ENCODE measurements around the gene PYGM.

Gene PYGM

GRCh38 chr11:64724863-64725532, 34.8 kb downstream of the PYGM start:
- no peak for TF ChIP-seq CTCF (IDR thresholded peaks at IDR 0.05; ENCODE audit: borderline replicate concordance, control extremely low read depth, extremely low read depth, insufficient read depth, missing control alignments)
- DNase-seq (ENCODE audit: low spot score) = no peak
- in situ Hi-C loops (cut with MboI; ENCODE audit: low sequenced_read_pairs, unreplicated experiment) = no loop called here

GRCh38 chr11:64723907-64724862, 35.6 kb downstream of the PYGM start:
- no peak for DNase-seq (ENCODE audit: low spot score)
- TF ChIP-seq CTCF (IDR thresholded peaks at IDR 0.05; ENCODE audit: borderline replicate concordance, control extremely low read depth, extremely low read depth, insufficient read depth, missing control alignments) = no peak
- in situ Hi-C loops (cut with MboI; ENCODE audit: low sequenced_read_pairs, unreplicated experiment) = no loop called here

GRCh38 chr11:64723117-64723906, 36.5 kb downstream of the PYGM start, which contains the start of gene NRXN2:
NRXN2 (minus strand) TSS chr11:64723197; CDS start chr11:64713699, 9,498 bp downstream.
- in situ Hi-C loops (cut with MboI; ENCODE audit: low sequenced_read_pairs, unreplicated experiment) = no loop called here
- TF ChIP-seq CTCF (IDR thresholded peaks at IDR 0.05; ENCODE audit: borderline replicate concordance, control extremely low read depth, extremely low read depth, insufficient read depth, missing control alignments) = peak; percentile 94
- DNase-seq (ENCODE audit: low spot score) = peak; percentile 97

- no peak for TF ChIP-seq CTCF (IDR thresholded peaks at IDR 0.05; ENCODE audit: borderline replicate concordance, control extremely low read depth, extremely low read depth, insufficient read depth, missing control alignments)
- in situ Hi-C loops (cut with MboI; ENCODE audit: low sequenced_read_pairs, unreplicated experiment) = no loop called here
- peak; percentile 28 for DNase-seq (ENCODE audit: low spot score)
These were observed 37.4 kb downstream of the PYGM start for GRCh38 chr11:64722141-64723065.

- TF ChIP-seq CTCF (IDR thresholded peaks at IDR 0.05; ENCODE audit: borderline replicate concordance, control extremely low read depth, extremely low read depth, insufficient read depth, missing control alignments) = no peak
- peak; percentile 34 for DNase-seq (ENCODE audit: low spot score)
- in situ Hi-C loops (cut with MboI; ENCODE audit: low sequenced_read_pairs, unreplicated experiment) = no loop called here
These were observed 38.4 kb downstream of the PYGM start for GRCh38 chr11:64721359-64721699.

Measured in GM13976 (cell line).